ENCODE results near the gene WDR88. TPM values are rescaled to one million over a fixed set of nuclear protein-coding genes. Genes with fewer than 3 reads are reported as not detected.

WDR88 gene
- total and polyA plus RNA-seq, 2 of the 8 experiments (the other 6 are each of a cell fraction or from before 2014, with no cell fraction given), result not detected

- peaks cover 0 to 23% (median 10%) of the 10 kb centered on the region in 4 experiments; a peak in 5 of 7 replicates for H3K27me3 ChIP-seq (replicated peaks in 1 of 4; ENCODE audit: control insufficient read depth in 3 of 4, extremely low read depth in 1 of 4, insufficient read depth in 3 of 4, low read length in 3 of 4)
- FAIRE-seq, result no peak
- H3K56ac ChIP-seq (replicated peaks; ENCODE audit: insufficient read length, low read depth, low read length), result no peak overlapping the region
- no peak overlapping the region for H2BK20ac ChIP-seq (ENCODE audit: low read length)
- no peak overlapping the region for H3K4ac ChIP-seq (replicated peaks; ENCODE audit: insufficient read length, low read depth, low read length)
- peaks cover 0 to 4% (median 1%) of the 10 kb centered on the region in 4 experiments; a peak in 4 of 7 replicates for H3K4me1 ChIP-seq (replicated peaks in 1 of 4; ENCODE audit: control insufficient read depth in 3 of 4, insufficient read depth in 4 of 4, low read length in 3 of 4)
- H2BK5ac ChIP-seq (ENCODE audit: low read depth, low read length), result no peak overlapping the region
- no peak overlapping the region for H4K91ac ChIP-seq (replicated peaks; ENCODE audit: insufficient read length, low read length)
- H2AFZ ChIP-seq (ENCODE audit: low read length), result no peak overlapping the region; the same call in 1 of the 2 replicates
- H3K79me2 ChIP-seq (ENCODE audit: control insufficient read depth in 1 of 2, insufficient read depth in 2 of 2, low read length in 2 of 2), result no peaks in the 10 kb centered on the region
- 8% methylated on average over 29 of the region's 49 CpGs; no CpG with 5 or more reads in 1 of the 2 experiments for WGBS, 2 experiments (ENCODE audit: extremely low coverage in 1 of 2, insufficient coverage in 1 of 2, insufficient read length in 1 of 2, insufficient replicate concordance in 2 of 2, low coverage in 1 of 2, low lambda C conversion rate in 2 of 2, missing lambda C conversion rate in 1 of 2)
- H4K20me1 ChIP-seq (replicated peaks in 1 of 2; ENCODE audit: control insufficient read depth in 1 of 2, insufficient read depth in 2 of 2, low read length in 2 of 2), result peaks cover 0 to 6% of the 10 kb centered on the region in 2 experiments
- peaks cover 3% of the 10 kb centered on the region; the same call in 1 of the 2 replicates for H3K23me2 ChIP-seq (ENCODE audit: low read depth, low read length)
- CTCF ChIA-PET (ENCODE audit: partially characterized antibody), result interaction anchor here (0.6 to 3.9 kb wide), 8 partner anchors 8 to 482 kb away, joined by 3 to 21 read pairs (median 4); no protein-coding TSS in a partner anchor
- H3K14ac ChIP-seq (ENCODE audit: insufficient read length), result no peak overlapping the region
- H2BK12ac ChIP-seq (ENCODE audit: low read depth, low read length), result no peak overlapping the region
- no peaks in the 10 kb centered on the region for H3K9me3 ChIP-seq (ENCODE audit: insufficient read depth in 2 of 2, low read depth in 1 of 2, low read length in 1 of 2)
- H3K23ac ChIP-seq (ENCODE audit: insufficient read length), result no peak overlapping the region
- H3K18ac ChIP-seq (ENCODE audit: extremely low read depth, low read length), result no peak overlapping the region
- H3K4me3 ChIP-seq (ENCODE audit: extremely low read depth in 1 of 4, insufficient read depth in 2 of 4, low read depth in 3 of 4, low read length in 4 of 4), result peak overlapping the region; percentile 44 to 89 (median 56)
- no peak overlapping the region for H4K5ac ChIP-seq (ENCODE audit: insufficient read length, low read depth, low read length)
- H2BK120ac ChIP-seq (replicated peaks; ENCODE audit: low read depth, low read length), result no peak overlapping the region
- H3K4me2 ChIP-seq (ENCODE audit: insufficient read depth in 1 of 2, low read depth in 2 of 2, low read length in 2 of 2), result peak overlapping the region; percentile 57 to 73
- H3K79me1 ChIP-seq (ENCODE audit: low read depth, low read length), result peaks cover 3% of the 10 kb centered on the region; the same call in 1 of the 2 replicates
- no peak overlapping the region for H2BK15ac ChIP-seq (ENCODE audit: low read length)
- H2AK5ac ChIP-seq (ENCODE audit: low read depth, low read length), result no peak overlapping the region
- POLR2A ChIA-PET (ENCODE audit: partially characterized antibody), result interaction anchor here (0.7 to 2.2 kb wide), 7 partner anchors 11 to 179 kb away, joined by 3 to 6 read pairs (median 3); partner anchors contain the start of gene CEBPG
- peak overlapping the region; percentile 88; the same call in 1 of the 2 replicates for H4K8ac ChIP-seq (ENCODE audit: extremely low read depth, insufficient read depth, low read length)
- no peak overlapping the region for H3K27ac ChIP-seq (ENCODE audit: low read depth, low read length)
- TF ChIP-seq KDM5A (IDR thresholded peaks at IDR 0.05; ENCODE audit: low read length) (no peak), SUZ12 (IDR thresholded peaks at IDR 0.05; ENCODE audit: low read length) (0 out of 2 replicates have a peak, but pooled peaks have one; percentile 18), ASH2L (IDR thresholded peaks at IDR 0.05; ENCODE audit: low read length) (peak; percentile 30), TBP (IDR thresholded peaks at IDR 0.05; ENCODE audit: low read depth, low read length) (no peak), TEAD4 (IDR thresholded peaks at IDR 0.05; ENCODE audit: low read depth, low read length) (no peak), GABPA (IDR thresholded peaks at IDR 0.05; ENCODE audit: borderline replicate concordance, insufficient read depth, low read length) (0 out of 2 replicates have a peak, but pooled peaks have one; percentile 24), EZH2 (IDR thresholded peaks at IDR 0.05; ENCODE audit: low read depth, low read length, severe bottlenecking) (peak; percentile 47), RBBP5 (IDR thresholded peaks at IDR 0.05; ENCODE audit: borderline replicate concordance, low read depth, low read length) (no peak)
- peak in 1 of 2 experiments; percentile 73 for DNase-seq (ENCODE audit: low read depth in 1 of 2, low spot score in 2 of 2)
- H3K9ac ChIP-seq (replicated peaks in 1 of 4; ENCODE audit: extremely low read depth in 1 of 4, low read depth in 3 of 4, low read length in 3 of 4), result no peak overlapping the region
- H3K36me3 ChIP-seq (ENCODE audit: control insufficient read depth in 2 of 4, insufficient read depth in 4 of 4, low read length in 3 of 4), result no peaks in the 10 kb centered on the region
These were observed 63.2 kb downstream of the WDR88 start for GRCh38 chr19:33194886-33195644.

Measured in H1 (cell line).